ENCODE results near the gene NCKAP5L.
A peak's percentile ranks its signal among the peaks of the same experiment; 100 is the strongest.
"Not testable (repeated sequence)": the region's sequence is repeated elsewhere in the genome, so short reads cannot be mapped to it uniquely, and the experiment has no call there.

Gene NCKAP5L

GRCh38 chr12:49777341-49777740 lies 50.9 kb downstream of the NCKAP5L start:
- no peak for DNase-seq

GRCh38 chr12:49776858-49777257 lies 51.4 kb downstream of the NCKAP5L start:
- no peak for DNase-seq

- peak; percentile 55 for DNase-seq
These were observed 51.8 kb downstream of the NCKAP5L start for GRCh38 chr12:49776413-49776812.

- DNase-seq: not testable (repeated sequence)
These were observed 55.1 kb downstream of the NCKAP5L start for GRCh38 chr12:49773102-49773501.

GRCh38 chr12:49767333-49767732 lies 60.9 kb downstream of the NCKAP5L start:
- no peak for DNase-seq

- no peak for DNase-seq
These were observed 62.1 kb downstream of the NCKAP5L start for GRCh38 chr12:49766115-49766455.

GRCh38 chr12:49764126-49764525 lies 64.1 kb downstream of the NCKAP5L start:
- DNase-seq: no peak

- peak; percentile 81 for DNase-seq
These were observed 65.1 kb downstream of the NCKAP5L start for GRCh38 chr12:49763006-49763591.

- peak; percentile 12 for DNase-seq
These were observed 65.8 kb downstream of the NCKAP5L start for GRCh38 chr12:49762468-49762847.

- DNase-seq: no peak
These were observed 66.3 kb downstream of the NCKAP5L start for GRCh38 chr12:49761677-49762467.

GRCh38 chr12:49750996-49751393 lies 77.2 kb downstream of the NCKAP5L start:
- no peak for DNase-seq

- DNase-seq: peak; percentile 63
These were observed 77.9 kb downstream of the NCKAP5L start for GRCh38 chr12:49750027-49750995.

- DNase-seq: no peak
These were observed 79.4 kb downstream of the NCKAP5L start for GRCh38 chr12:49748800-49749199.

- no peak for DNase-seq
These were observed 79.9 kb downstream of the NCKAP5L start for GRCh38 chr12:49748306-49748705.

- no peak for DNase-seq
These were observed 83.8 kb downstream of the NCKAP5L start for GRCh38 chr12:49744363-49744885.

- DNase-seq: peak; percentile 91
These were observed 86.2 kb downstream of the NCKAP5L start for GRCh38 chr12:49741882-49742620.
